Amygdala (tissue), 56 donors: Measurements from ENCODE around the gene ANXA4.
"Not testable (repeated sequence)": the region's sequence is repeated elsewhere in the genome, so short reads cannot be mapped to it uniquely, and the experiment has no call there.

Experiments used
- DNase-seq, 56 donors: peaks; one replicate each; lab custom pipeline; 2025; lab: John Stamatoyannopoulos, UW

ANXA4 gene

GRCh38 chr2:69798290-69798908 is 56.5 kb downstream of the ANXA4 start:
- DNase-seq = peak in 1 of 56 donors; percentile 18

DNA sequence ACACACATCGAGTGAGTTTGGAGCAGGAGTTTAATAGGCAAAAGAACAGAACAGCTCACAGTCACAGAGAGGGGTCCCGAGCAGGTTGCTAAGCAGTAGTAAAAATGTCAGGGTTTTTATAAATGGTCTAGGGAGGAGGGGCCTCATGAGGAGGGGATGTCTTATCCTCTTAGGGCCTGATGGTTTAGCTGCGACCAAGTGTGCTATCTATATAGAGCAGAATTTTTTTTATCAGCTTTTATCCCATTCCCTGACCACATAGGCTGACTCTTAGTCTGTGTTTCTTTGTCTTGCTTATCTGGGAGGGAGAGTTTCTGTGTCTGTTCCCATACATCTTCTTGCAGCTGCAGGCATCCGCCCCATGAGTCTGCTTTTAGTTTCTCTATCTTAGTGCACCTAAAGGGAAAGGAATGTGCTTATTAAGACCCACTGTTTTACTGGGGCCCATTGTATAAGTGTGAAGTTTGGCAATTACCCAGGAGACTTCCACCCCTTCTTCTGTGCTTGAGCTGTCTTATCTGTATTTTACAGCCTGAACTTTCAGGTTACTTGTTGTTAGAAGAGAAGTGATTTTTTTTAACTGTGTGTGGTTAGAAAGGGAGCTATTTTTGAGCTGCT is 57.1 kb downstream of the ANXA4 start:
- no peak for DNase-seq

GRCh38 chr2:69801745-69802290 is 59.9 kb downstream of the ANXA4 start:
- DNase-seq = no peak

DNA sequence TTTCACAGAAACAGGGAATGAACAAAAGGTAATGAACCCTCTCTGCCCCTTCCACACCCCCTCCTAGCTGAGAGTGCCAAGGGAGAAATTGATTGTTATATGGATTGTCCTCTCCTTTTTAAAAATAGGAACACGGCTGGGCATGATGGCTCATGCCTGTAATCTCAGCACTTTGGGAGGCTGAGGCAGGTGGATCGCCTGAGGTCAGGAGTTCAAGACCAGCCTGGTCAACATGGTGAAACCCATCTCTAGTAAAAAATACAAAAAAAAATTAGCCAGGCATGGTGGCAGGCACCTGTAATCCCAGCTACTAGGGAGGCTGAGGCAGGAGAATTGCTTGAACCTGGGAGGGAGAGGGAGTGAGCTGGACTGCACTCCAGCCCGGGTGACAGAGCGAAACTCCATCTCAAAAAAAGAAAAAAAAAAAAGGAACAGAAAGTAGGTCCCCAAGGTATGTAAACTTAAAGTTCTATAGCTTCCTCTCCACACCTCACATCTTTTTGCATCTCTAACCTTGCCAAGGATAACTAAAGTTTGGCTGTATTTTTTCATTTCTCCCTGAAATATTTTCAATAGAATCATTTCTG is 60.9 kb downstream of the ANXA4 start:
- DNase-seq = not testable (repeated sequence)

DNA sequence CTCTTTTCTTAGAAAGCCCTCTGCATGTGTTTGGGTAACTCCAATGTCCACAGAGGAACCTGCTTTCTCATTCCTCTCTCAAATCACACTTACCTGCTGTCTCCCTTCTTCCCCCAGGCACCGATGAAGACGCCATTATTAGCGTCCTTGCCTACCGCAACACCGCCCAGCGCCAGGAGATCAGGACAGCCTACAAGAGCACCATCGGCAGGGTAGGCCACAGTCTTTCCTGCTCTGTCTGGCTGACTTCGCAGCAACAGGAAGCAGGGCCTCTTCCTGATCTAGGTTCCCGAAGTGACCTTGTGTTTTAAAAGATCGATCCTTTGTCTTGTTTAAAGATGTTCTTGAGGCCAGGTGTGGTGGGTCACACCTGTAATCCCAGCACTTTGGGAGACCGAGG is 62.5 kb downstream of the ANXA4 start:
- DNase-seq = no peak

GRCh38 chr2:69805887-69806286 is 64.0 kb downstream of the ANXA4 start:
- DNase-seq = no peak

GRCh38 chr2:69807821-69808540 is 66.0 kb downstream of the ANXA4 start:
- DNase-seq = no peak

GRCh38 chr2:69810550-69810949 is 68.6 kb downstream of the ANXA4 start:
- DNase-seq = no peak

DNA sequence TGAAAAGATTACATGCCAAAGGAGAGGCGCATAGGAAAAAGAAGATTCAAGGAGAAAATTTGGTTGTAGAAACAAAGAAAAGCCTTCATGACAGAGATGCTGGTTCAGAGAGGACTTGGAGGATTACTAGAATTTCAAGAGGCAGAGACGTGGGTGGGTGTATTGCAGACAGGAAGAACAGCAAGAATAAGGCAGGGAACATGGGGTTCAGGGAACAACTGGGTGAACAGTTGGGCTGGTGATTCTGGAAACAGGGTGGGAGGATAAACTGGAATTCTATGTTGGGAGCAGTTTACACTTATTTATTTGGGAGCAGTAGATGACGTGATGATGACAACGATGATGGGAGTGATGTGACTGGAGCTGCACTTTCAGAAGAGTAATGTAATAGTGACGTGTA is 69.1 kb downstream of the ANXA4 start:
- peak in 5 of 56 donors; percentile 6 to 45 (median 34) for DNase-seq

- DNase-seq = no peak
Measured at GRCh38 chr2:69811591-69811990, 69.7 kb downstream of the ANXA4 start.

DNA sequence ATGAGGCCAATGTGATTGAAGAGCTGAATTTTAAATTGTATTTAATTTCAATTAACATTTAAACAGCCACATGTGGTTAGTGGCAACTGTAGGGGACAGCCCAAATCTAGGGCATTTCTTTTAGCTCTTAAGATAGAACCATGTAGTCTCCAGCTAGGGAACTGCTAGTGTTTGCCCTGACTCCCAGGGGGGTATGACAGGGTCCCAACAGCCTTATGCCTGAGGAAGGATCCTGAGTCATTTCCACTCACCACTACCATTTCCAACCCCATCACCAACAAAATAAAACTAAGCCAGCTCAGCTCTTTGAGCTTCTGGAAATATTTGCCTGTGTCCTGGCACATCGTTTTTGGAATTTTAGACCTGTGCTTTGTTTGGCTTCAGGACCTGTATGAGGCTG is 73.8 kb downstream of the ANXA4 start:
- DNase-seq = no peak

DNA sequence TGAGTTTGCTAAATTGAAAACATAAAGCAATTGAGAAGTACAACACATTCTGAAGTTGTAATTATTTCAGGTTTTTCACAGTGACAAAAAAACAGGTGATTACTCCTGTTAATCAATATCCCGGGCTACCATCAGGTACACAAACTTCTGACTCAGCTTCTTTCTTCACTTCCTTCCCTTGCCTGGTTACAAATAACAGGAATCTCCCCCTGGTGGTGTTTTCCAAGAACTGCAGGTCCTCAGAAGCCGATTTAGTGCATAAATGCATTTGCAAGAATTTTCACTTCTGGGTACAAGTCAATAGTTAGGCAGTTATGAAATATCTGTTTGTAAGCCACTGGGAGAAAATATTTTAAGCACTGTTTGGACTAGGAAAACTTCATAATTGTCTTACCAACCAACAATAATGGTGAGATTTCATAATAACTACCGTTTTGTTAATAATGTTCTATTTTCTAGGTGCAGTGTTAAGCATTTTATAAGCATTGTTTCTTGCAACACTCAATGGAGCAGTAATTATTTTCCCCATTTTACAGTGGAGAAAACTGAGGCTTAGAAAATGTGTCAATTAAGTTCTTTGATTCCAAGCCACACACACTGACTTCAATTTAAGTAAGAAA is 75.1 kb downstream of the ANXA4 start:
- DNase-seq = peak in 46 of 56 donors; percentile 1 to 89 (median 38)

- peak in 1 of 56 donors; percentile 18 for DNase-seq
Measured at GRCh38 chr2:69817729-69818501, 76.0 kb downstream of the ANXA4 start.

GRCh38 chr2:69827796-69828540 is 86.0 kb downstream of the ANXA4 start:
- DNase-seq = no peak

DNA sequence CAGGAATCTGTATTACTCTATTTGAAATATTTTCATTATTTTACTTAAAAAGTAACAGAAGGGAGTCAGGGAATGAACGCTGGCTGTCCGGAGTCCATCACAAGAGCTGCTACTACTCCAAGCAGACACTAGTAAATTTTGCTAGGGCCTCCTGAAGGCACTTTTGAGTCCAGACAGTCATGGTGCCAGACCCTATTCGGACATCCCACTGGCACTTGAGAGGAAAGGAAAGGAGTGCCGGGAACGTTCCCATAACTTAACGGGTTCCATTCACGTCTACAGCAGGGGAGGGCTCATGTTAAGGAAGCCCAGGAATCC is 87.0 kb downstream of the ANXA4 start:
- no peak for DNase-seq

DNA sequence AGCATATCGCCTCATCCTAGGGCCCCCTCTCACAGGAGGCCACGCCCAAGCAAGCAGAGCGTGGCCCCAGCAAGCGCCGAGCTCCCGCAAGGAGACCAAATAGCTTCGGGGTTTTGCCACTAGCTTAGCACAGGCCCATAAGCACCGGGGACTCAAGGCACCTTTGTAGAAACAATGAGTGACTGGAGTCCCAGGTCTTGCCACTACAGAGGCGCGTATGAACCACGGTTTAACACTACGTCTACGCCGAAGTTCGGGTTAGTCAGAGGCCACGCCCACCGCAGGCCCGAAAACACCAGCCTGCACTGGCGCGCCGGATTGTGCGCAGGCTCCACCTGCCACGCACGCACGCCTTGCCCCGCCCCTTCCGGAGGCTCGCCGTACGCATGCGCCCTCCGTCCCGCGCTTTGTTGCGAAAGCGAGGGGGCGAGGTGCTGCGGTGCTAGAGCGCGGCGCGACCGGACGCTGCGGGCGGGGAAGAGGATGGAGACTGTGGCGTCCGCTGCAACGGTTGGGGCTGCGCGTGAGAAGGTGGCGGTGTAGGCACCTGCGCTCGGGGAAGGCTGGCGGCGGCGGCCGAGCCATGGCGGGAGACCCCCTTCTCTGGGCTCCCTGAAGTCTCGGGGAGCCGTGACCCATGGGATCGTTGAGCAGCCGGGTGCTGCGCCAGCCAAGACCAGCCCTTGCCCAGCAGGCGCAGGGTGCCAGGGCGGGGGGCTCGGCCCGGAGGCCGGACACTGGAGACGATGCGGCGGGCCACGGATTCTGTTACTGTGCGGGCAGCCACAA is 87.5 kb downstream of the ANXA4 start, which contains the start of gene GMCL1:
GMCL1 (plus strand) TSS at position 405 of the 789 bp plus-strand sequence; CDS start at position 638, 233 bp downstream.
- DNase-seq = peak; percentile 59 to 98 (median 91)

GRCh38 chr2:69830045-69830905 is 88.3 kb downstream of the ANXA4 start:
- peak in 10 of 56 donors; percentile 28 to 56 (median 35) for DNase-seq
